RPMI7951 (cell line): ENCODE data around the gene ETNK2. TPM values are rescaled to one million over a fixed set of nuclear protein-coding genes. Genes with fewer than 3 reads are reported as not detected.
"Not testable (repeated sequence)": the region's sequence is repeated elsewhere in the genome, so short reads cannot be mapped to it uniquely, and the experiment has no call there.

ENCODE experiments used
- DNase-seq: peaks from one replicate; pipeline ENCODE4 v3.0.0-alpha.2; 2012; ENCODE audit warnings: low read depth
- total RNA-seq: library from RNA; depleted of rRNA; stranded (reverse); fragments of >200 nt; shearing (Covaris generic); gene quantifications from 2 replicates; pipeline ENCODE4 v1.2.3, GENCODE V29; 2014

ETNK2 gene
- total RNA-seq, 1 experiment from 2014 or later = 12.4 TPM

DNA sequence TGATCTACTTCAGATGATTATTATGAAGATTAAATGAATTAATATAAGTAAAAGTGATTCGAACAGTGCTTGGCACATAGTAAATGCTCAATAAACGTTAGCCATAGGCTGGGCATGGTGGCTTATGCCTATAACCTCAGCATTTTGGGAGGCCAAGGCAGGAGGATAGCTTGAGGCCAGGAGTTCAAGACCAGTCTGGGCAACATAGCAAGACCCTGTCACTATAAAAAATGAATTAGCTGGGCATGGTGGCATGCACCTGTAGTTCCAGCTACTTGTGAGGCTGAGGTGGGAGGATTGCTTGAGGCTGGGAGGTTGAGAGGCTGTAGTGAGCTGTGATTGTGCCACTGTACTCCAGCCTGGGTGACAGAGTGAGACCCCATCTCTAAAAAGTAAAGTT is 52.1 kb downstream of the ETNK2 start:
- not testable (repeated sequence) for DNase-seq

DNA sequence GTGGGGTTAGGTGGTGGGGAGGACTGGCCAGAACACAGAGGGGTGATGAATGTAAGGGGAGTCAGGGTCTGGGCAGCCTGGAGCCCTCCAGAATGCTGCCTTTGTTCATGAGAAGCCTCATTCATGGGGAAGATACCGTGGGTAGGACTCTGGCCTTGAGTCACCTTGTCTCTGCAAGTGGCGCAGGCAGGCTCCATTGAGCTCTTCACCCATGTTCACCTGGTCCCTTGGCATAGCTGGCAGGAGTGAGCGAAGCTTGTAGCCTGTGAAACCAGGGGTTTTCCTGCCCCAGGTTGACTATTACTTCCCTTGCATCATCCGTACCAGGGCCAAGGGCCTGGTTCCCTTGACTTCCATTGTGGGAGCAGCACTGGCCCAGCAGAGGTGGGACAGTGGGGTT is 53.2 kb downstream of the ETNK2 start:
- no peak for DNase-seq

DNA sequence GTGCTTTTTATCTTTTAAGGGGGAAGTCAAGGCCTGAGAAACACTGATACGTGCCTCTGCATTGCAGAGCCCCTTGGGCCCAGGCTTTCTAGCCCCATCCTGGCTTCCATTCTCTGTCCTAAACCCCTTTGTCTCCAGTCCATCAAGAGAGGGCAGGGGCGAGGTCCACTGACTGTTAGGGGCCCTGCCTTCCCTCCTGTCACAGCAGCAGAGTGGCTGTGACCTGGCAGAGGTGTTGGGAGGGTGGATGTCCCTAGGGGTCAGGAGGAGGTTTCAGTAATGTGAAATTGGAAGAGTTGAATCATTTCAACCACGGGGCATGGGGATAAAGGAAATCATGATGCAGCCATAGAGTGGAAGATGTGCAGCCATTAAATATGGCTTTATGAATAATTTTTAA is 54.9 kb downstream of the ETNK2 start:
- DNase-seq = no peak

DNA sequence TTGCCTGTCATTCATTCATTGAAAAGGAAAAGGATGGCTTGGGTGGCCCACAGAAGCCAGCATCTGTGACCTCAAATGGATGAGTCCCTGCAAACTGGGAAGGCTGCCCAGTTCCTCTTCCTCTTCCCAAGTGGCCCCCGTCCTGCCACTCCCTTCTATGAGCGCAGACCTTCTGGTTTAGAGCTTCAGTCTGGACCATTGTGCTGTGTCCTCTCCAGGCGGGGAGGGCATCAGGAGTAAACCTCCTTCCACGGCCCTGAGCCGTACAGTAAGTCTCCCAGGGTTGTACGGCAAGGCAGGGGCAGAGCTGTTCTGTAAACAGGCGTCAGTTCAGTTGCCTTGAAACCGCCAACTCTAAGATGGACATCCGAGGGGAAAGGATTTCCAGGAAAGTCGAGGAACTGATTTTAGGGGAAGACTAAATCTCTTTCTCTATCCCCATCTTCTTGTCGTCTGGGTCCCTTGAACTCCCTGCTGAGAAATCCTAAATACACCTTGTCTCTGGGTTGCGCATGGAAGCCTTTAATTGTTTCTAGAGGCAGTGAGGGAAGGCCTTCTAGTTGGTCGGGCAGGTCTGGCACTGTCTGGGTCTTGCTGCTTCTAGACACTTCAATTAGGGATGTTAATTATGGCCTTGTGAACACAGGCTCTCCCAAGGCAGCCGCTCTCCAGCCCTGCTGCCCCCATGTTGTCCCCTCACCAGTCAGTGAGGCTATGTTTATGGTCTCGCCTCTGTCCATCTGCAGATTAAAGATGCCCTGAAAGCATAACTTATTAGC is 56.8 kb downstream of the ETNK2 start:
- no peak for DNase-seq

DNA sequence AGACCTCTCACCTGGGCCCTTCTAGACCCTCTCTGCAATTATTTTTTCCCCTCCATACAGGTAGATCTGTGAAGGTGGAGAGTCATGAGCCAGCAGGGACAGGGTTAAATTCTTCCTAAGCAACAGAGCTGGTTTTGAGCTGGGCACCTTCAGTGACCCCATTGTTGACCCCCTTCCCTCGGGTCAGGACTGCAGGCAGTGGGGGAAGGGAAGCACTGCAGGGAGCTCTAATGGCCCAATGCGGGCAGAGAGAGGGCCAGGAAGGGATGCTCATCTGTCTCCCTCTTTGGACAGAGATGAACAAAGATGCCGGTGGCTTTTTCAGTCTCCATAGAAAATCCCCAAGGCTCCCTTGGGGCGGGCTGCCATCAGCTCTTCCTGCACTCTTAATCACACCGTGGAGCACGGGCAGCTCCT is 57.5 kb downstream of the ETNK2 start:
- DNase-seq = no peak

DNA sequence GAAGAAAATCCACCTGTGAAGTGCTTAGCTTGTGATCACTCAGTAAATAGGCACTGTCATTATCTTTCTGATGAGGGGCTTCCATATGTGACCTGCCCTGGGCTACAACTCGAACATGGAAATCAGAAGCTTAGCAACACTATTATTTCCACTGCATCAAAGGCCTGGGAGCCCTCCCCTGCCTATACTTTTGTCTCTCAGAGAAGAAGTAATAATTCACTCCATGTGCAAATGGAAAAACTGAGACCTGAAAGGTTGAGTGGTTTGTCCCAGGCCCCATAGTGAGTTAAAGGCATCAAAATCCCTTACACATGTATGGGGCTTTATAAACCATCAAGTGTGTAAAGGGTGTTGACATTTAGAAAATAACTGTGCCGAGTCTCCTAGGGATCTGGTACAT is 58.1 kb downstream of the ETNK2 start:
- no peak for DNase-seq

DNA sequence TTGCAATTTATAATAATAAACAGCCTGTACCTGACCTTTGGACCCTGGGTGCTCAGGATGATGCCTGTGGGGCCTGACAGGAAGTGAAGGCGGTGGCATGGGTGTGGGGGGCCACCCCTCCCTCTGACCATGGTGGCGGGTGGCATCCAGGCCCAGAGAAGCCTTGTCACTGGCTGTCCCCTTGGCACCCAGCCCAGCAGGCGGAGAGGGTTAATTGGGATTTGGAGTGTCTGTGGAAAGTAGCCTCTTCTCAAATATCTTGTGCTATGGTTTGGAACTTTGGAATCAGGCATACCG is 58.5 kb downstream of the ETNK2 start:
- no peak for DNase-seq

DNA sequence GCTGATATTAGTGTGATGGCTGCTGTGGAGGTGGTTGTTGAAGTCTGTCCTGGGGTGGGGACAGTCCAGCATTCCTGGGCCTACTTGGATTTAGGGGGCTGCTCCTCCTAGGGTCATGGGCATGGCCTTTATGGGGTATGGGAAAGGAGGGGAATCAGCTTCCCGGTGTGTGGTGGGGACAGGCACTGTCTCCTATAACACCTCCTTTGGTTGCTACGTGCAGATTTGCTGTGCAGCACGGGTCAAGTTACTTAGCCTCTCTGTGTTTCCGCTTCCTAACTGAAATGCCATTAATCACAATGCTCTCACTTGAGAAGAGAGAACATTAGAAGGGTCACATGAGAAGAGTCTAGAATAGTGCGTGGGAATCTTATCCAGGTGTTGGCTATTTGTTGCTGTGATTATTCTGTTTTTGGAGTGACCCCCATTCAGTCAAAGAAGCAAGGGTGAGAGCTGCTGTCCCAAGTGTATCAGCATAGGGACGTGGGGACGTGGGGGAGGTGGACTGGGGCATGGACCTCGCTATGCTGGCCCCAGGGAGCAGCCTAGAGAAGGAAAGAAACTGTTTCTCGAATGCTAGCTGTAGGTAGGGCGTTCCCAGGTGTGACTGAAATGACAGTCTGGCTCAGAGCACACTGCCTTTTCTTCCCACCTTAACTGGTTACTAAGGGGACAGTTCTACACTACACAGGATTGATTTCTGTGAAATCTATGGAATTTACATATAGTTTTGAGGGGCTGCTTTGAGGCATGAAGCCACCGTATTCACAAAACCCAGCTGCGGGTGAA is 59.0 kb downstream of the ETNK2 start:
- DNase-seq = no peak

DNA sequence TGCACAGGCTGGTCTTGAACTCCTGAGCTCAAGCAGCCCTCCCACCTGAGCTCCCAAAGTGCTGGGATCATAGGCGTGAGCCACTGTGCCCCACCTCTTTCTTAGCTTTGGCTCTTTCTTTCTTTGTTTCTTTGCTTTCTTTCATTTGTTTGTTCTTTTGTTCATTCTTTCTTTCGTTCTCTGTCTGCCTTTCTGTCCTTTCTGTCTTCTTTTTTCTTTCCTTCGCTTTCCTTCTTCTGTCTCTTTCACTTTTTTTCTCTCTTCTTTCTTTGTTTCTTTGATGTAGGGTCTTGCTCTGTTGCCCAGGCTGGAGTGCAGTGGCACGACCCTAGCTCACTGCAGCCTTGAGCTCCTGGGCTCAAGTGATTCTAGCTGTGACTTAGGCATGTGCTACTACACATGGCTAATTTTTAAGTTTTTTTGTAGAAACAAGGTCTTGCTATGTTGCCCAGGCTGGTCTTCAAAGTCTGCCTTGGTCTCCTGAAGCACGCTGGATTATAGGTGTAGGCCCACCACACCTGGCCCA is 60.0 kb downstream of the ETNK2 start:
- DNase-seq = no peak

DNA sequence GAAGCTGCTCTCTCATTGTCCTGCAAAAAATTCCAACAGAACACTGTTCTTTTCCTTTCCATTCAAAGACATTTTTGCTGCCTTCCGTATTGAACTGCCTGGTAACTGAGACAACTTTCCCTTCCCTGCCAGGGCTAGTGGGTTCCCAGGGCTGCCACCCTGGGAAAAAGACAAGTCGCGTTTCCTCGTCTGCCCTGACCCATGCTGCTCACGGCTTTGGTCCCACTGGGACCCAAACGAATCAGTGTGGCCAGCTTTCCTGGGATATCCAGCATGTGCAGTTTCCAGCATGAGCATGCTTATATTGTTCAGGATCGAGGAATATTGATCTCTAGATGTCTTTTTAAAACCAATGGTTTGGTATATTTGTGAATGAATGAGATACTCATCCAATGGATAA is 60.8 kb downstream of the ETNK2 start:
- no peak for DNase-seq

DNA sequence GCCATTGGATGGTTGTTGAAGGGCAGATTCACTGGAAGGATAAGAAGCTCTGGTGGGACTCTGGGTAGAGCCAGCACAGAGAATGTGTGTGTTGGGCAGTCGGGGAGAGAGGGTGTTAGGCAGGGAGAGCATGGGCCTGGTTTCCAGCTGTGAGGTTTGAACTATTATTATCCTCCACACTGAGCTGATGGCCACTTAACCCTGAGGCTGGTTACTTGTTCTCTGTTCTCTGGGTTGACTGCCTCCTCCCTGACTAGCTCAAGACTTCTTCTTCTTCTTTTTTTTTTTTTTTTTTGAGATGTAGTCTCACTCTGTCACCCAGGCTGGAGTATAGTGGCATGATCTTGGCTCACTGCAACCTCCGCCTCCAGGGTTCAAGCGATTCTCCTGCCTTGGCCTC is 61.7 kb downstream of the ETNK2 start:
- DNase-seq = not testable (repeated sequence)

DNA sequence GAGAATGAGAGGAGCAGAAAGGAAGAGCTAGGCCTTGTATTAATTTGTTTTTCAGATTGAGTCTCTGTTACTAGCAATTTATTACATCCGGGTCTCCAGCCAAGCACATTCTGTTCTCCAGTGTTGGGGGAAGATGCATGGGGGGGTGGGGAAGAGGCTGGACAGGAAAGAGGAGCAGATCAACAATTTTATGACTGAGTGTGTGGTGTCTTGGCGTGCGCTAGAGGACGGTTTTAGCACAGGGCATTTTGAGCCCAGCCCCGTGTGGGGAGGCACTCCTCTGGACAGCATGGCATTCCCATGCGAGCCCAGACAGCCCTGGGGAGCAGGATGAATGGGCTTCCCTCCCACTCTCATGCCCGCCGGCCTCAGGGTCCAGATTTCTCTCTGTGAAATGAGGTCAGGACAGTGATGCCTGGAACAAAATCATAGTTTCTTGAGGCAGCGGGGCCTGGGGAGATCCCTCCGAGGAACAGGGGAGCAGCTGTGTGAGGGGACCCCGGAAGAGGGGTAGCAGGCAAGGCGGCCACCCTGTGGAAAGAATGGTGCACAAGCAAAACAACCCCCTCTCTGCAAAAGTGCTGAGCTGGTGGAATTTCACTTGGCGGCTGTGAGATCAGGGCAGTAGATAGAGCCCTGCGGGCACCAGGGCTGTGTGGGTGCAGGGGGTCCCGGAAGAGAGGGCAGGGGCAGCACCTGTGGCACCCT is 62.6 kb downstream of the ETNK2 start:
- peak; percentile 24 for DNase-seq

DNA sequence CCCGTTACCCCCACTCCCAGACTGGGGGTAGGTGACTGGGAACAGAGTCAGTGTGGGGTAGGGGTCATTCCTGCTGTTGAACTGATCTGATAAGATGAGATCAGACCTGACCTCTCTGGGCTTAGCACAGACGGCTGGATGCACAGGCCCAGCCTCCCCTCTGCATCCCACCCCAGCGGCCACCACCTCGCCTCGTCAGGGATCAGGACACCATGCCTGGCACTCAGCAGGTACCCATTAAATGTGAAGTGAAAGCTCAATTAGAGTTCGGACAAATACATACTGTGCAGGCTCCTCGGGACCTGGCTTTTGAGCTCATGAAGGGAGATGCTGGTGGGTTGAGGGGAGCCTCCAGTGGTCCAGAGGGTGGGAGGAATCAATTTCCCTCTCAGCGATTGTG is 63.2 kb downstream of the ETNK2 start:
- DNase-seq = no peak

DNA sequence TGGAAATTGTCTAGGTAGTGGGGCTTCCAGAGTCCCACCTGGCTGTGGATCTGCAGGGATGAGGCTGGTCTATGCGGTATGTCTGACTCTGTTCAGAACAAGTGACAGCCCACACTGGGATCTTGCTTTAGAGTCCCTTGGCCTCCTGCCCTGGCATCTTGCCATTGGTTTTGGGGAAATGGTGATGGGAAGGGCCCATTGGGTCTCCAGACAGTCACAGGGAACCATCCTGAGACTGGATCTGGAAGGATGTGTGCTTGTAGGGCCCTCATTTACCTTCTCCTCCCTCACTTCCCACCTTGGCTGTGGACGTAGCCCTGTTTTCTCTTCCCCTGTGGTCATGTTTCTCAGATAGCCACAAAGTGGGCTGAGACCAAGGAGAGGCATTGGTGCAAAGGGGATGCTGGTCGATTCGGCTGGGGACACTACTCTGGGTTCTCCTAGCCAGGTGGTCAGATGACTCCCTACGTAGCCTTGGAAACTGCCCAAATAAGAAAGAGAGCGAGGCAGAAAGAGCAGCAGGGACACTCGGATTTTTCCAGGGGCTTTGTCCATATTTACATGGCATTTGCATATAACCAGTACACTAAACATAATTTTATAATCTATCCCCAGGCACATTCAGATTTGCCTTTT is 63.8 kb downstream of the ETNK2 start:
- no peak for DNase-seq

DNA sequence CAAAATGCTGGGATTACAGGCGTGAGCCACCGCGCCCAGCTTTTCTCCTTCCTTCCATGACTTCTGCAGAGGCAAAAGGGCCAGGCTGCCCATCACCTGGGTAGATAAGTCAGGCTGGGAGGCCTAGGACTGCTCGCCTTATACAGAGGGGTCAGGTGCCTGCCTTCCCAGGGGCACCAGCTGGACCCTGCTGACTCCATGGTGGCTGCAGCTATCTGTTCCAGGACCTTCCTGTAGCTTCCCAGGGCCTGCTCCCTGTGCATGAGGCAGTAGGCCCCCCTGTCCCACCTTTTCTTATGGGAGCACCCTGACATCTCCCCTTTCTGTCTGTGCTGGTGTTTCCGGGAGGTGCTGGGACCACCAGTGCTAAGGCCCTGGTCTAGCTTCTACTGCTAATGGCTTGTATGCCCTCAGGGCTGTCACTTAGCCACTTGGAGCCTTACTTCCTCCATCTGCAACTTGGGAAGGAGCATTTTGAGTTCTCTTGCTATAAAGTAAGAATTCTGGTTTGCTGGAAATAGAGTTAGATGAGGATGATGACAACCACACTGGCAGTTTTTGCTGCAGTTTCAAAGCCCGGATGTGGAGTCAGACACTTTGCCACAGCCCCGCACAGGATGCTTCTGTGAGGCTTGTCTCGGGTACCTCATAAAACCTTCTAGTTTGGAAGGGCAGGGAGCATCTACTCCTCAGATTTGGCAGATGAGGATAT is 64.5 kb downstream of the ETNK2 start:
- DNase-seq = no peak

DNA sequence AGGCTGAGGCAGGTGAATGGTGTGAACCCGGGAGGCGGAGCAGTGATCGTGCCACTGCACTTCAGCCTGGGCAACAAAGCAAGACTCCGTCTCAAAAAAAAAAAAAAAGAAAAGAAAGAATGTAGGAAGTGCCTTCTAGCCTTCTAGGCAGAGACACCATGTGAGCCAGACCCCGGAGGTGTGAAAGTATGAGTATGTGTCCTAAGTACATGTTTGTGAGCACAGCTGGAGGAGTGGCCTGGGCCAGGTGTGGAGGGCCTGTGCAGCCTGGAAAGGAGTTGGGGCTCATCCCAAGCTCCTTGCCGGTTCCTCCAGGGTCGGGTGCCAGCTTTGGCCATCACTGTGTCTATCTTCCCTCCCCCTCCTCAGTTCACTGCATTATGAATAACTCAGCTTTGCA is 66.0 kb downstream of the ETNK2 start:
- no peak for DNase-seq

DNA sequence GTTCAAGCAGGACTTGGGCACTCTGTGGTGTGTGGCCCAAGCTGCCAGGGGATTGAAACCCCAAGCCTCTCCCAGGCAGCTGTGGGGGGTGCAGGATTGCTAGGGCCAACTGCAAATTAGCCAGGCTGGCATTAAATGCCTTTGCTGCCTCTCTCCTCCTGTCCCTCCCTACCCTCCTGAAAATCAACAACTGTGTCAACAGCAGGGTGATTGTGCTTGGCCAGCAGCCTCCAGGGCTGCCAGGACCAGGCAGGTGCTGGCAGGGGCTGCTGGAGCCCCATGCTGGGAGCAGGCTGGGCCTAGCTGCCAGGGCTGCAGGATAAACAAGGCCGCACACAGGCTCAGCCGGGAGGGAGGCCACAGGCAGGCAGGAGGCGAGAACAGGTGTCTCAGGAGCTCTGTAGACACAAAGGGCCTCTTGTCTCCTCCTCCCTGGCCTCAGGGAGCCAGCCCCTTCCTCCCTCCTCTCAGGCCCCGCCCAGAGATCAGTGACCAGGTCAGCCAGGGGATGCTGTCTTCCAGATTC is 67.5 kb downstream of the ETNK2 start:
- DNase-seq = no peak

DNA sequence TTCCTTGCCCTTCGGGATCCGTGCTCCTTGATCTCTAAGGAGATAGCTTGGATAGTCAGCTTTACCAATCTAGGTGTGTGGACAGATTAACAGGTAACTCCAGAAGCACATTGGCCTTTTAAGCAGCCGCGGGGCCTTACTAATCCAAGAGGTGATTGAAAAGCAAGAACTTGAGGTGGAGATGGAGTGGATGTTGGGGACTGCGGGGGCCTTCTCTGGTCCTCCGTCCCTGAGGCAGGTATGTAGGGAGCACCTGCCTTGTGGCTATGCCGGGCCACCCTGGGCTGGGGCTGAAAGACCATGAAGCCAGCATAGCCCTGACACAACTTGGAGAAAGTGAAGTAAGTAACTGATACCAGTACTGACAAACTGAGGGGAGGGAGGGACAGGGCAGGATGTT is 68.4 kb downstream of the ETNK2 start:
- DNase-seq = no peak

DNA sequence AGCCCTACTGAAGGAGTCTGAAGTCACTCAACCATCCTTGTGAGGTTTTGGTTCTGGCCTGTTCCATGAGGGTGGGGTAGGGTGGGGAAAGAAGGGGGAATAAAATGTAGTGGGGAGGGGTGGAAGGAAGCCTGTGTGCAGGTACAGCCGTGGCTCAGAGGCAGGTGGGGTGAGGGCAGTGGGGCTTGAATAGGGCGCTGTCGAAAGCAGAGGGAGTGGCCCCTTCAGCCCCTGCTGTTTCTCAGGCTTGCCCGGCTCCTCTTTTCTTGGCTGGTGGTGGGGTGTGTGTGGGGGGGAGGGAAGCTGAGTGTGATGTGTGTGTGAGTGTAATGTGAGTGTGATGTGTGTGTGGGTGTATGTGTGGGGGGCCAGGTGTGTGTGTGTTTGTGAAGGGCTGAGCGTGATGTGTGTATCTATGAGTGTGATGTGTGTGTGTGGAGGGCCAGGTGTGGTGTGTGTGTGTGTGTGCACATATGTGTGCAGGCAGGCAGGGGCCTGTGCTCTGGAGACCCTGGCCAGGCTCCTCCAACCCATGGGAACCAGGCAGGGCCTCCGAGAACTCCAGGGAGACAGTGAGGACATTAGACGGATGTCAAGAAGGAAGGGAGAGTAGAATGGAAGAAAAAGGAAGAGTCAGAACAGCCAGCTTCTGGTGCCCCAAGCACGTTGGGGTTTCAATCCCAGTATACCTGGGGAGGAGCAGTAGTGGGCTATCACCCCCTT is 69.9 kb downstream of the ETNK2 start:
- DNase-seq = no peak

DNA sequence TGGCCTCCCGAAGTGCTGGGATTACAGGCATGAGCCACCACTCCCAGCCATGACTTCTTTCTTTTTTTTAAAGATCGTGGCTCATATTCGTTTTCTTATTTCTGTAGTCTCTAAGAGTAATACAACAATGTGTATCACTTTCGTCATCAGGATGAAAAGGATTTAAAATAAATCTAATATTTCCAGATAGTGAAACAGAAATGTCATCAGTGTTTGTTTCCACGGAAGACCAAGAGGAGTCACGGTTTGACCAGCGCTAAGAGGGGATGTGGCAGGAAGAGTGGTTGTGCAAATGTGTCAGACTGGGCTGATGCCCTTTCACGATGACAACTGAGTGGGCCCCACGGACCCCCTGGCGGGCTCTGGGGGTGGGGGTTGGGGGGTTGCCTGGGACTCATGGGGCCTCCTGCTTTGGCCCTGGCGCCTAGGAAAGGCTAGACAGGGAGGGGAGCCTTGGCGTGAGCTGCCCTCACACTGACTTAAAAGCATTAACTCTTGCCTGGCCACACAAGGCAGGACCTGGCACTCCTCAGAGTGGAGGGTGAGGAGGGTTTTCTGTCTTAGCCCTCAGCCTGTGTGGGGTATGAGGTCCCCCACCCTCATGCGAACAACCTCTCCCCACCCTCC is 70.6 kb downstream of the ETNK2 start:
- DNase-seq = no peak
